Esophagus muscularis mucosa (tissue), 4 donors: Measurements from ENCODE around the gene MYMX. TPM values are rescaled to one million over a fixed set of nuclear protein-coding genes. Genes with fewer than 3 reads are reported as not detected.
A peak's percentile ranks its signal among the peaks of the same experiment; 100 is the strongest.

Source experiments
- DNase-seq: peaks from one replicate; pipeline ENCODE4 v3.0.0-alpha.2; 2017; ENCODE audit errors: extremely low spot score
- H3K27ac ChIP-seq, 4 donors: fragments of 200-600 bp; sonication (generic); replicated peaks in 1 of 4; 1 replicate in 3 of 4; 2 replicates in 1 of 4; pipeline ENCODE4 v1.5.1; 2016 to 2019; ENCODE audit warnings: mild to moderate bottlenecking in 1 of 4
- H3K27me3 ChIP-seq, 4 donors: fragments of 200-600 bp; sonication (generic); one replicate each; pipeline versions ENCODE4 v1.5.1 to v1.6.0; 2016 to 2019
- H3K36me3 ChIP-seq, 4 donors: fragments of 200-600 bp; sonication (generic); one replicate each; pipeline ENCODE4 v1.5.1; 2016 to 2019
- H3K4me1 ChIP-seq, 4 donors: fragments of 200-600 bp; sonication (generic); one replicate each; pipeline ENCODE4 v1.5.1; 2016 to 2019
- H3K4me3 ChIP-seq, 4 donors: fragments of 200-600 bp; sonication (generic); 1 replicate in 2 of 4; 2 replicates in 2 of 4; pipeline ENCODE4 v1.5.1; 2016 to 2019; ENCODE audit warnings: mild to moderate bottlenecking in 4 of 4, moderate library complexity in 1 of 4
- H3K9me3 ChIP-seq, 4 donors: fragments of 200-600 bp; sonication (generic); 1 replicate in 3 of 4; 2 replicates in 1 of 4; pipeline ENCODE4 v1.5.1; 2016 to 2019
- EP300 ChIP-seq: sonication (generic); formaldehyde crosslinking; IDR thresholded peaks from one replicate; pipeline ENCODE4 v1.6.1; 2017; ENCODE audit warnings: antibody characterized with exemption
- POLR2A ChIP-seq: fragments of 450-650 bp; IDR thresholded peaks from one replicate; pipeline ENCODE4 v1.6.1; 2017; ENCODE audit warnings: antibody characterized with exemption, moderate library complexity, mild to moderate bottlenecking, low read depth
- POLR2AphosphoS5 ChIP-seq, 2 donors: sonication (generic); formaldehyde crosslinking; IDR thresholded peaks; one replicate each; pipeline ENCODE4 v1.6.1; 2017; ENCODE audit warnings: antibody characterized with exemption in 2 of 2
- WGBS: methylation state at CpG from one replicate; pipeline ENCODE4 v1.1.5; 2018; 5-methylcytosine and 5-hydroxymethylcytosine counted together
- intact Hi-C: fragments of 100-400 bp; cut with DNase I; formaldehyde crosslinking; loops from one replicate; pipeline ENCODE4 v1.15.1; 2023
- total RNA-seq, 4 donors: library from RNA; depleted of rRNA; stranded (reverse); fragments of >200 nt; gene quantifications; one replicate each; pipeline versions ENCODE4 v1.1.0 to v1.2.1, GENCODE V29; 2016
- TF ChIP-seq, protein P1 (sequence below), 3 experiments: fragments of 200-600 bp in 2 of 3; fragments of 450-650 bp in 1 of 3; sonication (generic) in 2 of 3; IDR thresholded peaks; one replicate each; pipeline ENCODE4 v1.5.1; 2017 to 2019; ENCODE audit warnings: antibody characterized with exemption in 3 of 3, mild to moderate bottlenecking in 2 of 3, moderate library complexity in 1 of 3

Gene MYMX
- total RNA-seq, 4 donors from 2014 or later: not detected

DNA sequence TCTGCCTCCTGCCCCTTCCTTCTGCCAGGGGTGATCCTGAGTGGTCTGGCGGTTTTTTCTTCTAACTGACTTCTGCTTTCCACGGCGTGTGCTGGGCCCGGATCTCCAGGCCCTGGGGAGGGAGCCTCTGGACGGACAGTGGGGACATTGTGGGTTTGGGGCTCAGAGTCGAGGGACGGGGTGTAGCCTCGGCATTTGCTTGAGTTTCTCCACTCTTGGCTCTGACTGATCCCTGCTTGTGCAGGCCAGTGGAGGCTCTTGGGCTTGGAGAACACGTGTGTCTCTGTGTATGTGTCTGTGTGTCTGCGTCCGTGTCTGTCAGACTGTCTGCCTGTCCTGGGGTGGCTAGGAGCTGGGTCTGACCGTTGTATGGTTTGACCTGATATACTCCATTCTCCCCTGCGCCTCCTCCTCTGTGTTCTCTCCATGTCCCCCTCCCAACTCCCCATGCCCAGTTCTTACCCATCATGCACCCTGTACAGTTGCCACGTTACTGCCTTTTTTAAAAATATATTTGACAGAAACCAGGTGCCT lies 16.9 kb downstream of the MYMX start:
- intact Hi-C loops: no loop called here
- Histone ChIP-seq H3K9me3 (no peaks in the 10 kb centered on the region), H3K4me1 (peaks cover 86 to 100% (median 96%) of the 10 kb centered on the region in 4 donors), H3K27ac (peak overlapping the region; percentile 95 to 98 (median 96)), H3K4me3 (no peak overlapping the region), H3K36me3 (peaks cover 10 to 61% (median 38%) of the 10 kb centered on the region in 4 donors), H3K27me3 (no peaks in the 10 kb centered on the region)
- WGBS: 26% methylated on average over 14 of the region's 14 CpGs
- TF ChIP-seq POLR2AphosphoS5 (IDR thresholded peaks at IDR 0.05) (no peak), POLR2A (no peak), EP300 (no peak)
- TF ChIP-seq, protein P1, sequence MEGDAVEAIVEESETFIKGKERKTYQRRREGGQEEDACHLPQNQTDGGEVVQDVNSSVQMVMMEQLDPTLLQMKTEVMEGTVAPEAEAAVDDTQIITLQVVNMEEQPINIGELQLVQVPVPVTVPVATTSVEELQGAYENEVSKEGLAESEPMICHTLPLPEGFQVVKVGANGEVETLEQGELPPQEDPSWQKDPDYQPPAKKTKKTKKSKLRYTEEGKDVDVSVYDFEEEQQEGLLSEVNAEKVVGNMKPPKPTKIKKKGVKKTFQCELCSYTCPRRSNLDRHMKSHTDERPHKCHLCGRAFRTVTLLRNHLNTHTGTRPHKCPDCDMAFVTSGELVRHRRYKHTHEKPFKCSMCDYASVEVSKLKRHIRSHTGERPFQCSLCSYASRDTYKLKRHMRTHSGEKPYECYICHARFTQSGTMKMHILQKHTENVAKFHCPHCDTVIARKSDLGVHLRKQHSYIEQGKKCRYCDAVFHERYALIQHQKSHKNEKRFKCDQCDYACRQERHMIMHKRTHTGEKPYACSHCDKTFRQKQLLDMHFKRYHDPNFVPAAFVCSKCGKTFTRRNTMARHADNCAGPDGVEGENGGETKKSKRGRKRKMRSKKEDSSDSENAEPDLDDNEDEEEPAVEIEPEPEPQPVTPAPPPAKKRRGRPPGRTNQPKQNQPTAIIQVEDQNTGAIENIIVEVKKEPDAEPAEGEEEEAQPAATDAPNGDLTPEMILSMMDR (IDR thresholded peaks at IDR 0.05): no peak
- no peak for DNase-seq

DNA sequence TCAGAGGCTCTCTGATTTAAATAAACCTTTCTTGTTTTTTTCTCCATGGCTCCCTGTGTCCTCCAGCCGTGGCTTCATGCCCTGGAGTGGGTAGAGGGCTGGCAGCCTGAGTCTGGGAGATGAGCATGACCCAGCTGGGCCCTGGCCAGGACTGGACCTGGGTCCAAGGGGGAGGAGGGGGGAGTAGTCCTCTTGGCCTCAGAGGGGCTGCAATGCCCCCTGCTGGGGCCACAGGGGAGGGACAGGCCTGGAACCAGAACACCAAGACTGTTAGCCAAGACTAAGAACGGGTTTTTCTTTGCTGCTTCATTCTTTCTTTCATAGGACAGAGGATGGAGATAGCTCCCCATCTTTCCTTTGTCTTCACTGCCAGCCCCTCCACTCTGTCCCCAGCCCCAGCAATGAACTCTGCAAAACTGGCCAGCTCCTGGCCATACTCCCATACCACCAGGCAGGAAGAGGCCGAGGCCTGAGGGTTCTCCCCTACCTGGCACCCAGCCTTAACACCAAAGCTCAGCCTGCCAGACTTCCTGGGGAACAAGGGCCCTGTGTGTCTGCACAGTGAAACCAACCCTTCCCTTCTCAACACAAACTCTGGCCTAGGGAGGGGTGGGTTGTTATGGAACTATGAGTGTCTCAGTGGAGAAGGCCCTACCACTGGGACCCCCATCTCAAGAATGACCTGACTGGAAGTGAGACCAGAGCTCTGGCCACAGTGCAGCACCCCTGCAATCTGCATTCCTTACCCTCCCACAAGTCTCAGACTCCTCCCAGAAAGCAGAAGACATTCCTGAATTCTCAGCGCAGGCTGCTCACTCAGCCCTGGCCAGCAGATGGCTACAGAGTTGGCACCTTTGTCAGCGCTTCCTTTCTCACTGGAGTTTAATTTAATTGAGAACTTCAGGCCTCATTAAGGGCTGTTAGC lies 17.6 kb downstream of the MYMX start:
- TF ChIP-seq, protein P1 (IDR thresholded peaks at IDR 0.05): peak; percentile 80 to 93 (median 89)
- TF ChIP-seq EP300 (no peak), POLR2A (no peak), POLR2AphosphoS5 (IDR thresholded peaks at IDR 0.05) (peak; percentile 86 to 87)
- Histone ChIP-seq H3K4me1 (peaks cover 81 to 93% (median 89%) of the 10 kb centered on the region in 4 donors), H3K4me3 (no peak overlapping the region), H3K36me3 (peaks cover 10 to 56% (median 36%) of the 10 kb centered on the region in 4 donors), H3K9me3 (no peaks in the 10 kb centered on the region), H3K27ac (peak overlapping the region; percentile 95 to 98 (median 96)), H3K27me3 (no peaks in the 10 kb centered on the region)
- DNase-seq: peak; percentile 96
- intact Hi-C loops: loop anchor here (5.0 kb wide), 1 partner anchor 62 kb away; no protein-coding TSS in a partner anchor
- 28% methylated on average over 4 of the region's 5 CpGs for WGBS

DNA sequence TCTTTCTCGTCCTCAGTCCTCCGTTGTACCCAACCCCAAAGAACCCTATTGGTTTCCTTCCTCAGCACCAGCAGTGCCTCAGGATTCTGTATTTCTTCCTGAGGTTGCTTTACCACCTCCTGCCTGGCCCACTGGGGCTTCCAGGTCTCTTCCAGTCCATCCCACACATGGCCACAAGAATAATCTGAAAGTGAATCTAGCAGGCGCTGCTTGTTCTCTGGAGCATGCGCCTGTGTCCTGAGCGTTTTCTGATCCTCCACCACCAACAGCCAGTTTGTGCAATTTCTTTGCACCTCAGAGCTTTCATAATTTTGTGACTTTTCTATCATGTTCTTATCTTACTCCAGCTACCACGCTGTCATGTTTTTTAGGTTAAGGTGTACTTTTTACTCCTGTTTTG lies 18.5 kb downstream of the MYMX start:
- TF ChIP-seq POLR2AphosphoS5 (IDR thresholded peaks at IDR 0.05) (no peak), EP300 (no peak), POLR2A (no peak)
- TF ChIP-seq, protein P1 (IDR thresholded peaks at IDR 0.05): no peak
- Histone ChIP-seq H3K27ac (peak overlapping the region; percentile 95 to 98 (median 96)), H3K9me3 (no peaks in the 10 kb centered on the region), H3K36me3 (peaks cover 10 to 47% (median 27%) of the 10 kb centered on the region in 4 donors), H3K4me1 (peaks cover 72 to 84% (median 80%) of the 10 kb centered on the region in 4 donors), H3K4me3 (no peak overlapping the region), H3K27me3 (no peaks in the 10 kb centered on the region)
- no peak for DNase-seq
- 66% methylated on average over 6 of the region's 6 CpGs for WGBS
- intact Hi-C loops: loop anchor here (5.0 kb wide), 1 partner anchor 63 kb away; no protein-coding TSS in a partner anchor

DNA sequence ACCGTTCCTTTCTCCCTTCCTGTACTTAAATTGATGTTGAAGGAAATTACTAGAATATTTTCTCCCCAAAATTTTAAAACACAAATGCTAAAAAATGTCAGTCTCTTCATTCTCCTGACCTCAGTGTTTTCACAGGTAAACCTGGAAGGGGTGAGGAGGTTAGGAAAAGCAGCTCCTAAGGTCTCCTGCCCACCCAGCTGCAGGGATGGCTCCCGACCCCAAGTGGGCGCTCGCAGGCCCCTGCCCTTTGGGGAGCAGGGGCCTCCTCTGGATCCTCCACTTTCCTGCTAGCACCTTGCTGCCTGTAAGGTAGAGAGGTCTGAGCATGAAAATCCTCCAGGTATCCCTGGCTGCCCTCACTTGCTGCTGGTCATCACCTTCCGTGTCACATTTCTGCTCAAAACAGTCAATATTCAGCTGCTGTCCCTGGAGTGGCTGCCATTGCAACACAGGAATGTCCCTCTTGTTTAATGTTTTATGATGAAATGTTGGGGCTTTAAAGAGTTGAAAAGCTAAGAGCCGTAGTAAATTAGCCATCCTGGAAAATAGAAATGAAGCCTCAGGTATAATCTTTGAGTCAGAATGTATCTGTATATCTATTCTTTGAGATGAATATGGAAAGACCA lies 19.3 kb downstream of the MYMX start:
- TF ChIP-seq POLR2A: no peak
- no peak for TF ChIP-seq EP300
- TF ChIP-seq, protein P1 (IDR thresholded peaks at IDR 0.05): no peak
- TF ChIP-seq POLR2AphosphoS5 (IDR thresholded peaks at IDR 0.05): no peak
- peaks cover 10 to 40% (median 20%) of the 10 kb centered on the region in 4 donors for H3K36me3 ChIP-seq
- peaks cover 66 to 77% (median 73%) of the 10 kb centered on the region in 4 donors for H3K4me1 ChIP-seq
- WGBS: 77% methylated on average over 6 of the region's 6 CpGs
- peak overlapping the region; percentile 95 to 98 (median 96) for H3K27ac ChIP-seq
- no peaks in the 10 kb centered on the region for H3K9me3 ChIP-seq
- DNase-seq: no peak
- no peak overlapping the region for H3K4me3 ChIP-seq
- intact Hi-C loops: loop anchor here (5.0 kb wide), 1 partner anchor 64 kb away; no protein-coding TSS in a partner anchor
- H3K27me3 ChIP-seq: no peaks in the 10 kb centered on the region
